HCT116 (cell line): ENCODE measurements around the gene AGTRAP.

ENCODE experiments used
- ELF1 ChIP-seq: IDR thresholded peaks from 2 replicates; pipeline ENCODE4 v1.6.1; 2012; ENCODE audit warnings: low read depth, borderline replicate concordance
- EZH2 ChIP-seq: fragments of 200-600 bp; sonication (generic); IDR thresholded peaks from 2 replicates; pipeline ENCODE4 v1.6.1; 2017; ENCODE audit warnings: antibody characterized with exemption, mixed run types
- POLR2A ChIP-seq: IDR thresholded peaks from 2 replicates; pipeline ENCODE4 v1.7.0; 2011; ENCODE audit warnings: borderline replicate concordance; ENCODE audit not compliant: insufficient read depth, insufficient read length; ENCODE audit errors: extremely low read depth
- RAD21 ChIP-seq: IDR thresholded peaks from 2 replicates; pipeline ENCODE4 v1.6.1; 2012; ENCODE audit warnings: low read depth, mild to moderate bottlenecking
- ZNF274 ChIP-seq: fragments of 200-500 bp; sonication (Bioruptor generic); IDR thresholded peaks from 2 replicates; pipeline ENCODE4 v1.6.1; 2014; ENCODE audit warnings: mild to moderate bottlenecking, low read depth, low read length, inconsistent platforms
- TF ChIP-seq, protein P1 (sequence below), 3 experiments: fragments of 200-600 bp in 1 of 3; sonication (generic) in 1 of 3; IDR thresholded peaks in 2 of 3; conservative IDR thresholded peaks in 1 of 3; 2 replicates each; pipeline ENCODE4 v1.5.1; 2012 to 2017; ENCODE audit warnings: low read depth in 2 of 3, low read length in 2 of 3, antibody characterized with exemption in 1 of 3, borderline replicate concordance in 1 of 3, control low read depth in 1 of 3, mild to moderate bottlenecking in 1 of 3, mixed read lengths in 1 of 3, mixed run types in 1 of 3, moderate library complexity in 1 of 3; ENCODE audit not compliant: insufficient read depth in 1 of 3
- TF ChIP-seq, protein P2 (sequence below): IDR thresholded peaks from 2 replicates; pipeline ENCODE4 v1.6.1; 2012
- TF ChIP-seq, protein P3 (sequence below): IDR thresholded peaks from 2 replicates; pipeline ENCODE4 v1.6.1; 2012; ENCODE audit warnings: low read depth

GRCh38 chr1:11736746-11737639 lies 1.1 kb downstream of the AGTRAP start:
- TF ChIP-seq, protein P1, sequence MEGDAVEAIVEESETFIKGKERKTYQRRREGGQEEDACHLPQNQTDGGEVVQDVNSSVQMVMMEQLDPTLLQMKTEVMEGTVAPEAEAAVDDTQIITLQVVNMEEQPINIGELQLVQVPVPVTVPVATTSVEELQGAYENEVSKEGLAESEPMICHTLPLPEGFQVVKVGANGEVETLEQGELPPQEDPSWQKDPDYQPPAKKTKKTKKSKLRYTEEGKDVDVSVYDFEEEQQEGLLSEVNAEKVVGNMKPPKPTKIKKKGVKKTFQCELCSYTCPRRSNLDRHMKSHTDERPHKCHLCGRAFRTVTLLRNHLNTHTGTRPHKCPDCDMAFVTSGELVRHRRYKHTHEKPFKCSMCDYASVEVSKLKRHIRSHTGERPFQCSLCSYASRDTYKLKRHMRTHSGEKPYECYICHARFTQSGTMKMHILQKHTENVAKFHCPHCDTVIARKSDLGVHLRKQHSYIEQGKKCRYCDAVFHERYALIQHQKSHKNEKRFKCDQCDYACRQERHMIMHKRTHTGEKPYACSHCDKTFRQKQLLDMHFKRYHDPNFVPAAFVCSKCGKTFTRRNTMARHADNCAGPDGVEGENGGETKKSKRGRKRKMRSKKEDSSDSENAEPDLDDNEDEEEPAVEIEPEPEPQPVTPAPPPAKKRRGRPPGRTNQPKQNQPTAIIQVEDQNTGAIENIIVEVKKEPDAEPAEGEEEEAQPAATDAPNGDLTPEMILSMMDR (IDR thresholded peaks at IDR 0.05 in 2 of 3, conservative IDR thresholded peaks at IDR 0.05 in 1 of 3; ENCODE audit: borderline replicate concordance in 1 of 3, insufficient read depth in 1 of 3, low read depth in 2 of 3, low read length in 2 of 3): no peak
- TF ChIP-seq RAD21 (no peak), POLR2A (no peak), ZNF274 (no peak), ELF1 (no peak), EZH2 (no peak)
- TF ChIP-seq, protein P2, sequence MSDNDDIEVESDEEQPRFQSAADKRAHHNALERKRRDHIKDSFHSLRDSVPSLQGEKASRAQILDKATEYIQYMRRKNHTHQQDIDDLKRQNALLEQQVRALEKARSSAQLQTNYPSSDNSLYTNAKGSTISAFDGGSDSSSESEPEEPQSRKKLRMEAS: 0 out of 2 replicates have a peak, but pooled peaks have one; percentile 37
- TF ChIP-seq, protein P3, sequence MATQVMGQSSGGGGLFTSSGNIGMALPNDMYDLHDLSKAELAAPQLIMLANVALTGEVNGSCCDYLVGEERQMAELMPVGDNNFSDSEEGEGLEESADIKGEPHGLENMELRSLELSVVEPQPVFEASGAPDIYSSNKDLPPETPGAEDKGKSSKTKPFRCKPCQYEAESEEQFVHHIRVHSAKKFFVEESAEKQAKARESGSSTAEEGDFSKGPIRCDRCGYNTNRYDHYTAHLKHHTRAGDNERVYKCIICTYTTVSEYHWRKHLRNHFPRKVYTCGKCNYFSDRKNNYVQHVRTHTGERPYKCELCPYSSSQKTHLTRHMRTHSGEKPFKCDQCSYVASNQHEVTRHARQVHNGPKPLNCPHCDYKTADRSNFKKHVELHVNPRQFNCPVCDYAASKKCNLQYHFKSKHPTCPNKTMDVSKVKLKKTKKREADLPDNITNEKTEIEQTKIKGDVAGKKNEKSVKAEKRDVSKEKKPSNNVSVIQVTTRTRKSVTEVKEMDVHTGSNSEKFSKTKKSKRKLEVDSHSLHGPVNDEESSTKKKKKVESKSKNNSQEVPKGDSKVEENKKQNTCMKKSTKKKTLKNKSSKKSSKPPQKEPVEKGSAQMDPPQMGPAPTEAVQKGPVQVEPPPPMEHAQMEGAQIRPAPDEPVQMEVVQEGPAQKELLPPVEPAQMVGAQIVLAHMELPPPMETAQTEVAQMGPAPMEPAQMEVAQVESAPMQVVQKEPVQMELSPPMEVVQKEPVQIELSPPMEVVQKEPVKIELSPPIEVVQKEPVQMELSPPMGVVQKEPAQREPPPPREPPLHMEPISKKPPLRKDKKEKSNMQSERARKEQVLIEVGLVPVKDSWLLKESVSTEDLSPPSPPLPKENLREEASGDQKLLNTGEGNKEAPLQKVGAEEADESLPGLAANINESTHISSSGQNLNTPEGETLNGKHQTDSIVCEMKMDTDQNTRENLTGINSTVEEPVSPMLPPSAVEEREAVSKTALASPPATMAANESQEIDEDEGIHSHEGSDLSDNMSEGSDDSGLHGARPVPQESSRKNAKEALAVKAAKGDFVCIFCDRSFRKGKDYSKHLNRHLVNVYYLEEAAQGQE: no peak
